ENCODE data around the gene GTPBP3.

Gene GTPBP3

DNA sequence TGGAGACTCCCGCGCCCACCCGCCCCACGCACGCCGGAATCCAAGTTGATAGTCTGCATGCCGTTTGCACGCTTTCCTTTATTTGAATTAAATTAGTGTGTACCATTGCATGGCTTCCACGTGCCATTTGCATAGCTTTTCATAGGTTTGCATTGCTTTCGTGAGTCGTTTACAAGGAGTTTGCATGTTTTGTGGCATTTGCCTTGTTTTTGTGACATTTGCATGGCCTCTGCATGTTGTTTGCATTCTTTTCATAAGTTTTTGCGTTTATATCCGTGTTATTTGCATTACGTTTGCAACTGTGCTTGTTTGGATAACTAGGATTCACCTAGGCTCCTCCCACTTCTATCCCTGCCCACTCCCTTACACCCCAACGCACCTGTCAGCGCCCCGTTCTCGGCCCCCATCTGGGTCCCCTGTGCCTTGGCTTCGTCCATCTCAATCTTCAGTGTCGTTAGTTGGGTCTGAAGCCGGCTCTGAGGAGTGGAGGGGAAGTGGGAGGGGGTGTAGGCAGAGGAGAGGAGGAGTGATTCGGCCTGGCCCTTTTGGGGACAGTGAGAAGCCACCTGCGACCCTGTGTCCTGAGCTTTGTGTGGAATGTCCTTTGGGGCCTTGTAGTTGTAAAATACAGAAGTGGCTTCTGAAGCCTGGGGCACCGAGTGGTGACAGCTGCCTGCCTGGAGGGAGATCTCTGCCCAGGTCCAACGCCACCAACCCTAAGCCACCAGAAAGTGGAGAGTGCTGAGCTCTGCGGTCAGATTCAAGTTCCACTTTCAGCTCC is 54.2 kb downstream of the GTPBP3 start:
- no peak for DNase-seq

All from NCI-H1092 (cell line).